ENCODE measurements around the gene RIMKLA. TPM values are rescaled to one million over a fixed set of nuclear protein-coding genes. Genes with fewer than 3 reads are reported as not detected.

Gene RIMKLA
- total RNA-seq, 4 donors from 2014 or later, result 1.8 to 5.3 (median 3.4) TPM

DNA sequence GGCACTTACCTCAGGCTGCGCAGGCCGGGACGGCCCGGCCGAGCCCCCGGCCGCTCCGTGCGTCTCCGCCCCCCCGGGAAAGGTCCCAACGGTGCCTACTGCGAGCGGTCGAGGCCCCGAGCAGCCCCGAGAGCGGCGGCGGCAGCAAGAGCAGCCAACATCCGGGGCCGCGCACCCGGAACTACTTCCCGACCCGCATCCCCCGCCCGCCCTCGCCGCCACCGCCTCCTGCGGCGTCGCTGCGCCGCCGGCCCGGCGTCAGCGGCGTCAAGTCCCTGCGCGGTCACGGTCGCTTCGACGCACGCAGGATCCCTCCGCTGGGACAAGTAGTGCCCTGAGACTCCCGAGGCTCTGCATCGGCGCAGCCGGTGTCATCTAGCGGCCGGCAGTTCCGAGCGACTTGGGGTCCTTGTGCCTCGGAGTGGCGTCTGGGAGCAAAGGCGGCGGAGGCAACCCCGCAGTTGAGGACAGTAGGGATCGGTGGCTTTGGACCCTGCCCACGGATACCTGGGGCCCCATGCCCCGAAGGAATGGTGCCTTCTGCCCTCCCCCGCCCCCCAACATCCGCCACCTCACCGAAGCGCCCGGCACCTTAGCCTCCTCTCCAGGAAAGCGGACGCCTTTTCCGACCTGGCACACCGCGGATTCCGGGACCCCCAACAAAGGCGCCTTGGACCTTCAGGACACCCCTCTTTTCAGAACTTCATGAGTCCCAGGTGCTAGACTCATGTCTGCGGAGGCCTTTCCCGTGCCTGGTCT is 45.4 kb upstream of the RIMKLA start, which contains the start of gene FOXJ3:
FOXJ3 (minus strand) TSS at position 186 of the 759 bp plus-strand sequence. CDS start 24,142 bp downstream, outside the sequence.
- WGBS, result 0% methylated on average over 37 of the region's 79 CpGs

DNA sequence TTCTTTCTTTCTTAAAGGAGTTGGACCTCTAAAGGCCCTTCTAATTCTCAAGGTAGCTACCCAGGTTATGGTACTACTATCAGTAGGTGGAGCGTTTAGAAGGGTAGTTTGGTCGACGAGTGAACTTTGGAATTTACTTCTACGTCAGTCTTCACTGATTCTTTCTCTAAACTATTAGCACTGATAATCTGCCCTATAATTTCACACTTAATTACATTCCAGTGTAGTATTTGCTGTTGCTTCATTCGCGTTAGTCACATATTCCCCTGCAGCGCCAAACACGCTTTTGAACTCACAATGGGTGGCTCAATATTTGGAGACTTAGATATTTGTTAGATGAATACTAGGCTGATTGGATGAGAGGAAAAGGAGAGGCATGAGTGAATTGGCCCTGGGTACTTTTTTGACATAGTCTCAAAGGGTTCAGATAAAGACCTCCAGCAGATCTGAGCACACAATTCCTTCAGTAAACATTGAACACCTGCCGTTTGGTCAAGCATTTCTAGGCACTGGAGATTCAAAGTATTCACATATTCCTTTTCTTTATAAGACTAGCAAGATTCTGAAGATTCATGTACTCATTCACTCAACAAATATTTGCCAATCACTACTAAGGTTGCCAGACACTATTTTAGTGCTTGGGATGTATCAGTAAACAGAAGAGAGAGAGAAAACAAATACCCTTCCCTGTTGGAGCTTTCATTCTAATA is 44.6 kb upstream of the RIMKLA start:
- Histone ChIP-seq H3K27me3 (no peaks in the 10 kb centered on the region), H3K27ac (replicated peaks in 1 of 4) (peak overlapping the region; percentile 92 to 97 (median 96)), H3K4me1 (peaks cover 28 to 43% (median 36%) of the 10 kb centered on the region in 4 donors), H3K9me3 (no peaks in the 10 kb centered on the region), H3K4me3 (peak overlapping the region; percentile 90 to 99 (median 92)), H3K36me3 (no peaks in the 10 kb centered on the region)
- TF ChIP-seq, protein P1, sequence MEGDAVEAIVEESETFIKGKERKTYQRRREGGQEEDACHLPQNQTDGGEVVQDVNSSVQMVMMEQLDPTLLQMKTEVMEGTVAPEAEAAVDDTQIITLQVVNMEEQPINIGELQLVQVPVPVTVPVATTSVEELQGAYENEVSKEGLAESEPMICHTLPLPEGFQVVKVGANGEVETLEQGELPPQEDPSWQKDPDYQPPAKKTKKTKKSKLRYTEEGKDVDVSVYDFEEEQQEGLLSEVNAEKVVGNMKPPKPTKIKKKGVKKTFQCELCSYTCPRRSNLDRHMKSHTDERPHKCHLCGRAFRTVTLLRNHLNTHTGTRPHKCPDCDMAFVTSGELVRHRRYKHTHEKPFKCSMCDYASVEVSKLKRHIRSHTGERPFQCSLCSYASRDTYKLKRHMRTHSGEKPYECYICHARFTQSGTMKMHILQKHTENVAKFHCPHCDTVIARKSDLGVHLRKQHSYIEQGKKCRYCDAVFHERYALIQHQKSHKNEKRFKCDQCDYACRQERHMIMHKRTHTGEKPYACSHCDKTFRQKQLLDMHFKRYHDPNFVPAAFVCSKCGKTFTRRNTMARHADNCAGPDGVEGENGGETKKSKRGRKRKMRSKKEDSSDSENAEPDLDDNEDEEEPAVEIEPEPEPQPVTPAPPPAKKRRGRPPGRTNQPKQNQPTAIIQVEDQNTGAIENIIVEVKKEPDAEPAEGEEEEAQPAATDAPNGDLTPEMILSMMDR (IDR thresholded peaks at IDR 0.05), result no peak
- TF ChIP-seq EP300 (IDR thresholded peaks at IDR 0.05) (no peak), POLR2AphosphoS5 (IDR thresholded peaks at IDR 0.05) (no peak), POLR2A (IDR thresholded peaks at IDR 0.05; ENCODE audit: low read depth) (no peak)
- no peak for DNase-seq (ENCODE audit: extremely low spot score)
- intact Hi-C loops (cut with DNase I), result loop anchor here (5.0 to 10.0 kb wide), 4 partner anchors 121 to 349 kb away; partner anchors contain the start of genes PPCS, YBX1 and ZMYND12
- WGBS, result 9% methylated on average over 9 of the region's 9 CpGs

More for the DNA sequence above, 45.4 kb upstream of the RIMKLA start, which contains the start of gene FOXJ3:
- Histone ChIP-seq H3K27ac (replicated peaks in 1 of 4) (peak within 1 kb of the TSS; percentile 92 to 97 (median 96)), H3K36me3 (no peaks in the 10 kb centered on the region), H3K27me3 (no peaks in the 10 kb centered on the region), H3K9me3 (no peaks in the 10 kb centered on the region), H3K4me1 (peaks cover 28 to 46% (median 42%) of the 10 kb centered on the region in 4 donors), H3K4me3 (peak within 1 kb of the TSS; percentile 90 to 99 (median 92))
- peak; percentile 94 for DNase-seq (ENCODE audit: extremely low spot score)
- TF ChIP-seq POLR2A (IDR thresholded peaks at IDR 0.05; ENCODE audit: low read depth) (no peak), POLR2AphosphoS5 (IDR thresholded peaks at IDR 0.05) (peak; percentile 80 to 92), EP300 (IDR thresholded peaks at IDR 0.05) (no peak)
- TF ChIP-seq, protein P1 (IDR thresholded peaks at IDR 0.05), result peak in 1 of 3 experiments; percentile 27
- intact Hi-C loops (cut with DNase I), result loop anchor here (5.0 to 10.0 kb wide), 4 partner anchors 122 to 350 kb away; partner anchors contain the start of genes PPCS, YBX1 and ZMYND12

DNA sequence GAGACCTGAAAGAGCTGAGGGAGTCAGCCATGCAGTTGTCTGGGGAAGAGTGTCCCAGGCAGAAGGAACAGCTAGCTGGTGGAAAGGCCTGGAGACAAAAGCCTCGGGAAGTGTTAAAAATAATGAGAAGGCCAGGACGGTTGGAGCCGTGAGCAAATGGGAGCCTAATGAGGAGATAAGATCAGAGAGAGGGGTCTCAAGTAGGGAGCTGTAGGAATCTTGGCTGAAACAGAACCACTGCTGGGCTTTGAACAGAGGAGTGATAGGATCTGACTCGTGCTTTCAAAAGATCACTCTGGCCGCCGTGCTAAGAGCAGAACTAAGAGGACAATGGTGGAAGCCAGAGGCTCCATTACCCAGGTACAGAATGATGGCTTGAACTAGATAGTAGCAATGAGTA is 43.6 kb upstream of the RIMKLA start:
- intact Hi-C loops (cut with DNase I), result loop anchor here (5.0 to 10.0 kb wide), 4 partner anchors 120 to 348 kb away; partner anchors contain the start of genes PPCS, YBX1 and ZMYND12
- Histone ChIP-seq H3K4me3 (no peak overlapping the region), H3K9me3 (no peaks in the 10 kb centered on the region), H3K27ac (replicated peaks in 1 of 4) (no peak overlapping the region), H3K27me3 (no peaks in the 10 kb centered on the region), H3K4me1 (peaks cover 27 to 36% (median 30%) of the 10 kb centered on the region in 4 donors), H3K36me3 (no peaks in the 10 kb centered on the region)
- 69% methylated on average over 6 of the region's 6 CpGs for WGBS
- DNase-seq (ENCODE audit: extremely low spot score), result no peak
- TF ChIP-seq POLR2AphosphoS5 (IDR thresholded peaks at IDR 0.05), result no peak
- TF ChIP-seq, protein P1 (IDR thresholded peaks at IDR 0.05), result no peak
- no peak for TF ChIP-seq POLR2A (IDR thresholded peaks at IDR 0.05; ENCODE audit: low read depth)
- no peak for TF ChIP-seq EP300 (IDR thresholded peaks at IDR 0.05)

DNA sequence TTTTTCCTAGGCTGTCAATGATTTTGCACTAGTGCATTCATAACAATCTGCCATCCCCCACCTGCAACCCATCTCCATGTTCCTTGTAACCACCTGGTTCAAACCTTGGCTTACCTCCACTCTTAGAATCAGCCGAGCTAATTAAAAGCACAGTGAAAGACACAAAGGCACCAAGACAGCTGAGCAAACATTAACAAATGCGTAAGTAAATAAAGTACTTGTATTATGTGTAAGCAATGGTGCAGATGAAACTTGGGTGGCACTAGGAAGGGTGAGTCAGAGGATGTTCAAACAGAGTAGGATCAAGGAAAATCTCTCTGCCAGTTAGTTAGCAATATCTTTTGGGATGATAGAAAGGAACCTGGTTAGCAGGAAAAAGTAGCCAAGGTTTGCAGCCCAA is 40.5 kb upstream of the RIMKLA start:
- TF ChIP-seq POLR2A (IDR thresholded peaks at IDR 0.05; ENCODE audit: low read depth) (no peak), EP300 (IDR thresholded peaks at IDR 0.05) (no peak), POLR2AphosphoS5 (IDR thresholded peaks at IDR 0.05) (no peak)
- TF ChIP-seq, protein P1 (IDR thresholded peaks at IDR 0.05), result no peak
- Histone ChIP-seq H3K4me1 (peaks cover 6 to 12% (median 10%) of the 10 kb centered on the region in 4 donors), H3K27me3 (no peaks in the 10 kb centered on the region), H3K27ac (replicated peaks in 1 of 4) (no peak overlapping the region), H3K9me3 (no peaks in the 10 kb centered on the region), H3K36me3 (no peaks in the 10 kb centered on the region), H3K4me3 (no peak overlapping the region)
- 73% methylated on average over 2 of the region's 2 CpGs for WGBS
- intact Hi-C loops (cut with DNase I), result no loop called here
- DNase-seq (ENCODE audit: extremely low spot score), result no peak
